Stimulated activated naive CD4-positive, alpha-beta T cell (primary cell): ENCODE data around the gene AKR1C4.
"Not testable (repeated sequence)": the region's sequence is repeated elsewhere in the genome, so short reads cannot be mapped to it uniquely, and the experiment has no call there.

Source experiments
- DNase-seq, 6 experiments: peaks; one replicate each; lab custom pipeline; 2025; lab: John Stamatoyannopoulos, UW

The AKR1C4 gene

GRCh38 chr10:5206799-5207198 is 10.2 kb downstream of the AKR1C4 start:
- DNase-seq: peak in 1 of 6 experiments; percentile 3

- not testable (repeated sequence) for DNase-seq
These were observed 13.1 kb downstream of the AKR1C4 start for GRCh38 chr10:5209776-5210175.

- not testable (repeated sequence) for DNase-seq
These were observed 13.6 kb downstream of the AKR1C4 start for GRCh38 chr10:5210261-5210660.

- no peak for DNase-seq
These were observed 15.3 kb downstream of the AKR1C4 start for GRCh38 chr10:5211696-5212536.

GRCh38 chr10:5216801-5217200 is 20.2 kb downstream of the AKR1C4 start:
- no peak for DNase-seq

- no peak for DNase-seq
These were observed 22.6 kb downstream of the AKR1C4 start for GRCh38 chr10:5219262-5219661.

- DNase-seq: not testable (repeated sequence)
These were observed 26.3 kb downstream of the AKR1C4 start for GRCh38 chr10:5222942-5223341.

- DNase-seq: no peak
These were observed 32.4 kb downstream of the AKR1C4 start for GRCh38 chr10:5229019-5229418.

- no peak for DNase-seq
These were observed 36.7 kb downstream of the AKR1C4 start for GRCh38 chr10:5233324-5233723.

GRCh38 chr10:5234106-5234860 is 37.6 kb downstream of the AKR1C4 start:
- DNase-seq: no peak

GRCh38 chr10:5237541-5237940 is 40.9 kb downstream of the AKR1C4 start:
- DNase-seq: not testable (repeated sequence)

GRCh38 chr10:5242585-5242984 is 45.9 kb downstream of the AKR1C4 start:
- no peak for DNase-seq

GRCh38 chr10:5243521-5243987 is 46.9 kb downstream of the AKR1C4 start:
- no peak for DNase-seq

- DNase-seq: no peak
These were observed 55.8 kb downstream of the AKR1C4 start for GRCh38 chr10:5252177-5253037.

GRCh38 chr10:5254488-5254887 is 57.9 kb downstream of the AKR1C4 start:
- DNase-seq: no peak

- not testable (repeated sequence) for DNase-seq
These were observed 61.1 kb downstream of the AKR1C4 start for GRCh38 chr10:5257768-5258167.

GRCh38 chr10:5259132-5259951 is 62.7 kb downstream of the AKR1C4 start:
- DNase-seq: no peak

GRCh38 chr10:5259952-5260578 is 63.4 kb downstream of the AKR1C4 start:
- DNase-seq: no peak

- DNase-seq: no peak
These were observed 64.2 kb downstream of the AKR1C4 start for GRCh38 chr10:5260828-5261227.

GRCh38 chr10:5265139-5265538 is 68.5 kb downstream of the AKR1C4 start:
- no peak for DNase-seq

- no peak for DNase-seq
These were observed 69.7 kb downstream of the AKR1C4 start for GRCh38 chr10:5266351-5266750.
